SJCRH30 (cell line): ENCODE data around the gene SPATA21. TPM values are rescaled to one million over a fixed set of nuclear protein-coding genes. Genes with fewer than 3 reads are reported as not detected.

Source experiments
- DNase-seq, 2 experiments: peaks; one replicate each; pipeline ENCODE4 v3.0.0-alpha.2; 2015 to 2020
- H3K27ac ChIP-seq: fragments of 250-450 bp; sonication (Bioruptor Pico); 2 replicates; pipeline ENCODE4 v1.5.1; 2020; ENCODE audit warnings: mild to moderate bottlenecking, moderate library complexity
- H3K27me3 ChIP-seq: fragments of 250-450 bp; sonication (Bioruptor Pico); 2 replicates; pipeline ENCODE4 v1.5.1; 2020; ENCODE audit warnings: mild to moderate bottlenecking, moderate library complexity
- H3K36me3 ChIP-seq: fragments of 250-450 bp; sonication (Bioruptor Pico); 2 replicates; pipeline ENCODE4 v1.5.1; 2020; ENCODE audit warnings: mild to moderate bottlenecking, moderate library complexity
- H3K4me1 ChIP-seq: fragments of 250-450 bp; sonication (Bioruptor Pico); 2 replicates; pipeline ENCODE4 v1.5.1; 2020; ENCODE audit warnings: mild to moderate bottlenecking, moderate library complexity
- H3K4me3 ChIP-seq: fragments of 250-450 bp; sonication (Bioruptor Pico); 2 replicates; pipeline ENCODE4 v1.5.1; 2020; ENCODE audit warnings: mild to moderate bottlenecking, moderate library complexity
- H3K9me3 ChIP-seq: fragments of 250-450 bp; sonication (Bioruptor Pico); replicated peaks from 2 replicates; pipeline ENCODE4 v1.5.1; 2020; ENCODE audit warnings: mild to moderate bottlenecking, moderate library complexity
- total RNA-seq: library from RNA; depleted of rRNA; stranded (reverse); fragments of >200 nt; shearing (Covaris generic); gene quantifications from 2 replicates; pipeline ENCODE4 v1.2.3, GENCODE V29; 2014

Gene SPATA21
- total RNA-seq, 1 experiment from 2014 or later: not detected

- Histone ChIP-seq H3K36me3 (peaks cover 5% of the 10 kb centered on the region; the same call in 1 of the 2 replicates), H3K27ac (no peak overlapping the region), H3K9me3 (no peaks in the 10 kb centered on the region), H3K4me3 (no peak overlapping the region), H3K27me3 (no peaks in the 10 kb centered on the region), H3K4me1 (0 out of 2 replicates have a peak, but pooled peaks cover 6% of the 10 kb centered on the region)
- no peak for DNase-seq
Observed at GRCh38 chr1:16387201-16388188, 49.7 kb downstream of the SPATA21 start.

DNA sequence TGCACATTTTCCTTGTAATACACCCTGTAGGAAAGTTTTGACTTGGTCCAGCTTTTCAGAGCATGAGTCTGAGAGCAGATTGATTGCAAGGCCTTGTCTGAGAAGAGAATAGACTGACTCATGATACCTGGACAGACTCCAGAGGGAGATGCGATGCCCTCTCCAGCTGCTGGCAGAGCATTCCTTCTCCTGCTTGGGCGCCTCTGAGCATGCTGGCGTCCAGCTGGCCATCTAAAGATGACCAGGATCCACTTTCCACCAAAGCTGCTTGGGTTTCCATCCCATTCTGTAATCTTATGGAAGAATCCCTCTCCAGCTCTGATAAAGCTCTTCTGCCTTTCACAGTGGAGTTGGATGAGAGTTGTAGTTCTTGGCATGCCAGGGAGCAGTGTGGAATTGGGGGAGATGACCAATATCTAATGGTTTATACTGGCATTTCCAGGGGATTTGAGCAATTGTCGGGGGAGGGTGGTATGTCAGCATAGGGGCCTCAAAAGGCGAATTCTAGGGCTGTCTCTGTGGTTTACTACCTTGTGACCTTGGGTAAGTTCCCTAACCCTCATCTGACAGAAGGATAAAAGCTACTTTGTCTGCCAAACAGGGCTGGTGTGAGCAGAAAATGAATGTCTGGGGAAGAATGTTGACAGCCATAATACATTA lies 50.6 kb downstream of the SPATA21 start:
- DNase-seq: no peak
- Histone ChIP-seq H3K9me3 (no peaks in the 10 kb centered on the region), H3K36me3 (peaks cover 5% of the 10 kb centered on the region; the same call in 1 of the 2 replicates), H3K27me3 (no peaks in the 10 kb centered on the region), H3K4me3 (no peak overlapping the region), H3K27ac (no peak overlapping the region), H3K4me1 (0 out of 2 replicates have a peak, but pooled peaks cover 6% of the 10 kb centered on the region)

DNA sequence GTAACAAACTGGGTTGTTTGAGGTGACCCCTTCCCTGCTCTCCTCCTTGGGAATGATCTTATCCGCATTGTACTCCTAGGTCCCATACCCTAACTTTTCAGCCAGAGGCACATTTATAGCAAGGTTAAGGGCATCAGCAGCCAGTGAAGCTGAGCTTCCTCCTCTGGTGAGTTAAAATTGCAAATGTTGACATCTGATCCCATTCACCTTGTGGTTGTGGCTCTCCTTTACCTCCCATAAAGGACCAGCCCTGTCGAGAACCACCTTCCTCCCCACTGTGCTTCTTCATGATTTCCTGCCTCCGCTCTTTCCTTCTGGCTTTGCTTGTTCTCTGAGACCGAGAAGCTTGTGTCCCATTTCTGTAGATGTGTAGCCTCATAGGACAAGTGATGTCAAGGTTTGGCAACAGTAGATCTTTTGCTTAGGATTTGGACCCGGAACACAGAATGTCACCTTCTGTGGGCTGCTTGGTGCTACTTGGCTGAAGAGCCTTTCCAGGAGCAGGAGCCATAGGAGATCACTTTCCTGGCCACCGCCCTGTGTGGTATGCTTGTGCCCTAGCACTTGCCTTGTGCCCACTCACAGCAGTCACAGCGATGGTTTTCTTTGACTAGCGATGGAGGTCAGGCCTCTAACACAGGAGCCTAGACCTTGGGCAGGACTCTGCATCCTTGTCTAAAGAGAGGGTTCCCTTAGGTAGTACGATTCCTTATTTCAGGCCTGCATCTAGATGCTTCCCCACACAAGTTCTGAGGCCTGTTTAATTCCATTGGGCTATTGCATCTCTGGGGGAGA lies 51.4 kb downstream of the SPATA21 start:
- H3K4me3 ChIP-seq: no peak overlapping the region
- DNase-seq: no peak
- H3K9me3 ChIP-seq: no peaks in the 10 kb centered on the region
- H3K4me1 ChIP-seq: 0 out of 2 replicates have a peak, but pooled peaks cover under 1% of the 10 kb centered on the region
- H3K36me3 ChIP-seq: peaks cover 5% of the 10 kb centered on the region; the same call in 1 of the 2 replicates
- H3K27me3 ChIP-seq: no peaks in the 10 kb centered on the region
- no peak overlapping the region for H3K27ac ChIP-seq

GRCh38 chr1:16383888-16384287 lies 53.3 kb downstream of the SPATA21 start:
- no peaks in the 10 kb centered on the region for H3K9me3 ChIP-seq

GRCh38 chr1:16380868-16381267 lies 56.4 kb downstream of the SPATA21 start:
- no peak for DNase-seq
- Histone ChIP-seq H3K27me3 (no peaks in the 10 kb centered on the region), H3K36me3 (peaks cover 2% of the 10 kb centered on the region; the same call in 1 of the 2 replicates), H3K27ac (no peak overlapping the region), H3K4me3 (no peak overlapping the region), H3K4me1 (peaks cover 5% of the 10 kb centered on the region), H3K9me3 (no peaks in the 10 kb centered on the region)

More at GRCh38 chr1:16383888-16384287, 53.3 kb downstream of the SPATA21 start:
- Histone ChIP-seq H3K4me1 (no peaks in the 10 kb centered on the region), H3K27ac (no peak overlapping the region), H3K27me3 (no peaks in the 10 kb centered on the region), H3K4me3 (no peak overlapping the region), H3K36me3 (peaks cover 7% of the 10 kb centered on the region; the same call in 1 of the 2 replicates)
- no peak for DNase-seq

GRCh38 chr1:16378443-16378842 lies 58.8 kb downstream of the SPATA21 start:
- no peaks in the 10 kb centered on the region for H3K9me3 ChIP-seq
- DNase-seq: peak in 1 of 2 experiments; percentile 33
- H3K4me1 ChIP-seq: peaks cover 15% of the 10 kb centered on the region
- no peak overlapping the region for H3K27ac ChIP-seq
- peaks cover 6% of the 10 kb centered on the region for H3K36me3 ChIP-seq
- no peak overlapping the region for H3K4me3 ChIP-seq
- no peaks in the 10 kb centered on the region for H3K27me3 ChIP-seq

DNA sequence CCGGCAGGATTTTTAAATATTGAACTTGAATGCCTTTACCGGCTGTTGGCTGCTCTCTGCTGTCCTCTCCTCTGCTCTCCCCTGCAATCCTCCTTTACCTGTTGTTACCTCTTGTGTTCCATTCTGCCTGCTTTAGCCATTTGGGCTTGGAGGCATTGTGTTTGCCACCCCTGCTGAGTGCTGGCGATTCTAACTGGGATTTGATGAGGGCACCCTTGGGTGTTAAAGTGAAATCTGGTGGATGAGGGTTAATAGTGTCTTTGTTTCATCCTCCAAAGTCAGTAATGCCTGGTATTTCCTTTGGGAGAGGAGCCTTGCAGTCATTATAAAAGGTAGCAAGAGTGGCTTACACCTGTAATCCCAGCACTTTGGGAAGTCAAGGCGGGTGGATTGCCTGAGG lies 60.3 kb downstream of the SPATA21 start:
- Histone ChIP-seq H3K27ac (no peak overlapping the region), H3K9me3 (no peaks in the 10 kb centered on the region), H3K36me3 (peaks cover 8% of the 10 kb centered on the region), H3K4me1 (peaks cover 15% of the 10 kb centered on the region), H3K4me3 (no peak overlapping the region), H3K27me3 (no peaks in the 10 kb centered on the region)
- no peak for DNase-seq

GRCh38 chr1:16375521-16376340 lies 61.5 kb downstream of the SPATA21 start:
- no peak for DNase-seq

DNA sequence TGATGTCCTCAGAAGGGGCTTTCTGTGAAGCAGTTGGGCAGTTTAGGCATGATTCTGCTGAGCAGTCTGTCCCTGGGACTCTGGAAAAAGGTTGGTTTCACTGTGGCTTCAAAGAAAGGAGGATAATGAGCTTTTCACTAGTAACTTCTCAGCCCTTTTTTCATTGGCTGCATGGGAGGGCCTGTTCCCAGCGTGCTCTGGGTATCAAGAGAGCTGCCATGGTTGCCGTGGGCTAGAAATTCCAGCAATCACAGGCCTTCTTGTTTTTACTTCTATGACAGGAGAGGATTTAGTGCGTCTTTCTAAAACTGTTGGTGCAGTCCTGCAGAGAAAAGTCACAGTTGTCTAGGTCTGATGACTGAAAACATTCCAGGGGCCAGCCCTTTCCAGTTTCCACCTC lies 63.0 kb downstream of the SPATA21 start:
- Histone ChIP-seq H3K27me3 (no peaks in the 10 kb centered on the region), H3K4me1 (peaks cover 15% of the 10 kb centered on the region), H3K4me3 (no peak overlapping the region), H3K27ac (no peak overlapping the region), H3K9me3 (no peaks in the 10 kb centered on the region), H3K36me3 (peaks cover 9% of the 10 kb centered on the region)
- no peak for DNase-seq

More at GRCh38 chr1:16375521-16376340, 61.5 kb downstream of the SPATA21 start:
- H3K27ac ChIP-seq: no peak overlapping the region
- H3K4me3 ChIP-seq: no peak overlapping the region
- peaks cover 8% of the 10 kb centered on the region for H3K36me3 ChIP-seq
- no peaks in the 10 kb centered on the region for H3K9me3 ChIP-seq
- H3K4me1 ChIP-seq: peaks cover 15% of the 10 kb centered on the region
- H3K27me3 ChIP-seq: no peaks in the 10 kb centered on the region

DNA sequence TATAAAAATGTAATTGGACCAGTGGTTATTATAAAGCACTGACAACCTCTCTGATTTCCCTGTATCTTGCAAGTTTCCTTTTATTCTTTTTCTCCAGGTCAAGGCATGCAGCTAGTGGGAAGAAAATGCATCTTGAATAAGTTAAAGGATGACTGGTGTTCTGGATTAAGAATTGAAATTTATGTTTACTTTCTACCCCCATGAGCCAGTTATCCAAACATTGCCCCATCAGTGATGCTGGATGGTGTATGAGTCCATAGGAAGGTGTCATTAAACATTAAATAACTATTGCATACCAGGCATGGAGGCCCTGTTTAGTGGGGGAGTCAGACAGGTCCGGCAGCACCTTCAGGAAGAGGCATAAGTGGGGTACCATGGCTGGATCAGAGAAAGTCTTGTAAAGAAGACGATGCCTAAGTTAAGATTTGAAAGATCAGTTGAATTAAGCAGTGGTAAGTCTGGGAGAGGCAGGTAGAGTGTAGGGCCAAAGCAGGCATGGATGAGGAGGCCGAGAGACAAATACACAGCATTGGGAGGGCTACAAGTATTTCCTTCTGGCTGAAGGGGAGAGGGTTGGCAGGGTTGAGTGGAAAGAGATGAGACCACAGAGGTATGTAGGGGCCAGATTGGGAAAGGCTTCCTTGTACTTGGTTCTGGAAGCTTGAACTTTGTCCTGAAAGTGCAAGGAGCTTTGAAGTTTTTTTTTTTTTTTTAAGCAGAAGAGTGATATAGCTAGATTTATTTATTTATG lies 64.5 kb downstream of the SPATA21 start:
- H3K36me3 ChIP-seq: peaks cover 9% of the 10 kb centered on the region
- no peak overlapping the region for H3K27ac ChIP-seq
- no peak for DNase-seq
- no peak overlapping the region for H3K4me3 ChIP-seq
- peaks cover 21% of the 10 kb centered on the region for H3K4me1 ChIP-seq
- H3K9me3 ChIP-seq: no peaks in the 10 kb centered on the region
- H3K27me3 ChIP-seq: no peaks in the 10 kb centered on the region

- peaks cover 9% of the 10 kb centered on the region; the same call in 1 of the 2 replicates for H3K36me3 ChIP-seq
- peaks cover 21% of the 10 kb centered on the region for H3K4me1 ChIP-seq
- H3K4me3 ChIP-seq: no peak overlapping the region
- no peaks in the 10 kb centered on the region for H3K9me3 ChIP-seq
- H3K27me3 ChIP-seq: no peaks in the 10 kb centered on the region
- no peak for DNase-seq
- no peak overlapping the region for H3K27ac ChIP-seq
Observed at GRCh38 chr1:16371725-16372124, 65.5 kb downstream of the SPATA21 start.

- Histone ChIP-seq H3K27ac (no peak overlapping the region), H3K4me1 (peaks cover 6% of the 10 kb centered on the region), H3K36me3 (peaks cover 9% of the 10 kb centered on the region; the same call in 1 of the 2 replicates), H3K4me3 (no peak overlapping the region), H3K27me3 (no peaks in the 10 kb centered on the region), H3K9me3 (no peaks in the 10 kb centered on the region)
- DNase-seq: no peak
Observed at GRCh38 chr1:16369821-16370220, 67.4 kb downstream of the SPATA21 start.
